ENCODE data around the gene GLRX3. TPM values are rescaled to one million over a fixed set of nuclear protein-coding genes. Genes with fewer than 3 reads are reported as not detected.
A peak's percentile ranks its signal among the peaks of the same experiment; 100 is the strongest.

GLRX3 gene
- total and polyA plus RNA-seq, 12 donors: 34.2 to 139 (median 73.2) TPM

DNA sequence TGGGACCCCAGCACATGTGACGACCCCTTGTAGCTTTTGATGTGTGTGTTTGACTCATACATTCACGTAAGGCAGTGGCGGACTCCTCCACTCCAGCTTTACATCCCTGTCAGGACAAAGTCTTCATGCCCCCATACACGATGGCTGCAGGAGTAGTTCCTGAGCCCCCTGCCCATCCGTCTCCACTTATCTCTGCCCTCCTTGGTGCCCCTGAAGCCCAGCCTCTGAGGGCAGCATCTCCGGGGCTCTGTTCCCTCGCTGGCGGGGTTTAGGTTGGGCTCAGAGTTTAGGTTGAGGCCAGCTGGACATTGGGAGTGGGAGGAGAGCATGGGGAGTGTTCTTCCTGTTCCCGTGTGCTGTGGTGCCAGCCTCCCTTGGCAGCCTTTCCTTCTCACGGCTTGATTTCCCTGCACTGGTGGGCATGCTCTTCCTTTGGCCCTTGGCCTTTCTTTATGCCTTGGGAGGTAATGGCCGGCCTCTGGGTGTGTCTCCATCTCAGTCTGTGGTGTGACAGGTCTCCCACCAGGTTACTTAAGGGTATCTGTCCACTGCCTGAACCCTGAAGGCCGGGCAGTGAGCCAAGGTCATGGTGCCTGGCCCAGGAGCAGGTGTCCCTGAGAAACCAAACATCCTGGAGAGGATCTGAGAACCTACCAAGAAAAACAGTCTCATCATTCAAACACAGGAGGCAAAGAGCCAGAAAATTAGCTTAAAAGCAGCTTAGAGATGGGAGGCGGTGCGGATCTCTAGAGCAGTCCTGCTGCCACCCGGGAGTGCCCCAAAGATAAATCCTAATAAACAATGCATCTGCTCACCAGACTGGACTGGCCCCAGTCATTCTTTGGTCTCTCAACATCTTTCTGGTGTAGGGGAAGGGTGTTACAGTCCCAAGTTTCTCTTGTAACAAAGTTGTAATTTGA lies 85.5 kb downstream of the GLRX3 start:
- Histone ChIP-seq H3K4me1 (replicated peaks in 1 of 2) (no peaks in the 10 kb centered on the region), H3K9me3 (replicated peaks in 1 of 3) (no peaks in the 10 kb centered on the region), H3K4me3 (no peak overlapping the region), H3K27me3 (no peaks in the 10 kb centered on the region), H3K27ac (no peak overlapping the region), H3K36me3 (replicated peaks in 1 of 2) (no peaks in the 10 kb centered on the region)
- 61 to 75% (median 66%) methylated on average over 14 to 15 of the region's 15 CpGs for WGBS, 4 donors
- intact Hi-C loops (cut with DNase I): no loop called here
- DNase-seq: no peak
- TF ChIP-seq, protein P1, sequence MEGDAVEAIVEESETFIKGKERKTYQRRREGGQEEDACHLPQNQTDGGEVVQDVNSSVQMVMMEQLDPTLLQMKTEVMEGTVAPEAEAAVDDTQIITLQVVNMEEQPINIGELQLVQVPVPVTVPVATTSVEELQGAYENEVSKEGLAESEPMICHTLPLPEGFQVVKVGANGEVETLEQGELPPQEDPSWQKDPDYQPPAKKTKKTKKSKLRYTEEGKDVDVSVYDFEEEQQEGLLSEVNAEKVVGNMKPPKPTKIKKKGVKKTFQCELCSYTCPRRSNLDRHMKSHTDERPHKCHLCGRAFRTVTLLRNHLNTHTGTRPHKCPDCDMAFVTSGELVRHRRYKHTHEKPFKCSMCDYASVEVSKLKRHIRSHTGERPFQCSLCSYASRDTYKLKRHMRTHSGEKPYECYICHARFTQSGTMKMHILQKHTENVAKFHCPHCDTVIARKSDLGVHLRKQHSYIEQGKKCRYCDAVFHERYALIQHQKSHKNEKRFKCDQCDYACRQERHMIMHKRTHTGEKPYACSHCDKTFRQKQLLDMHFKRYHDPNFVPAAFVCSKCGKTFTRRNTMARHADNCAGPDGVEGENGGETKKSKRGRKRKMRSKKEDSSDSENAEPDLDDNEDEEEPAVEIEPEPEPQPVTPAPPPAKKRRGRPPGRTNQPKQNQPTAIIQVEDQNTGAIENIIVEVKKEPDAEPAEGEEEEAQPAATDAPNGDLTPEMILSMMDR (IDR thresholded peaks at IDR 0.05): no peak
- TF ChIP-seq POLR2A (IDR thresholded peaks at IDR 0.05): no peak

DNA sequence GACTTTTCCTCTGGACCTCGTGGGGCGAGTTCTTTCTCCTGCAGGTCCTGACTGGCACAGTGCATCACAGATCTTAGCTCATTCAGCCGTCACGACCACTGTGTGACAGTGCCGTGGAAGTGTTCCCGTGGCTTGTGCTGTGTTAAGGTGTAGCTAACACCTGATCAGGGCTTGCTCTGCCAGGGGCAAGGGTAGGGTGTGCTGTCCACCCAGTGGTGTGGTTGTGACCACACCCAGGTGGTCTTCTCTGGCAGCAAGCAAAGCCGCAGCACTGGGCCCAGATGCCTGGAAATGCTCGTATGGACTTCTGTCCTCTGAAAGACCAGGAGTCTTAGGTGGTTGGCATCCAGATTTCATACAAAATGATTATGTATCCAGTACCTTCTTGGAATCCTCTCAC lies 86.2 kb downstream of the GLRX3 start:
- Histone ChIP-seq H3K4me1 (replicated peaks in 1 of 2) (no peaks in the 10 kb centered on the region), H3K4me3 (no peak overlapping the region), H3K27me3 (no peaks in the 10 kb centered on the region), H3K9me3 (replicated peaks in 1 of 3) (no peaks in the 10 kb centered on the region), H3K36me3 (replicated peaks in 1 of 2) (no peaks in the 10 kb centered on the region), H3K27ac (no peak overlapping the region)
- DNase-seq: no peak
- TF ChIP-seq, protein P1 (IDR thresholded peaks at IDR 0.05): no peak
- TF ChIP-seq POLR2A (IDR thresholded peaks at IDR 0.05): no peak
- WGBS, 4 donors: 74 to 89% (median 81%) methylated on average over 3 to 8 of the region's 8 CpGs
- intact Hi-C loops (cut with DNase I): no loop called here

DNA sequence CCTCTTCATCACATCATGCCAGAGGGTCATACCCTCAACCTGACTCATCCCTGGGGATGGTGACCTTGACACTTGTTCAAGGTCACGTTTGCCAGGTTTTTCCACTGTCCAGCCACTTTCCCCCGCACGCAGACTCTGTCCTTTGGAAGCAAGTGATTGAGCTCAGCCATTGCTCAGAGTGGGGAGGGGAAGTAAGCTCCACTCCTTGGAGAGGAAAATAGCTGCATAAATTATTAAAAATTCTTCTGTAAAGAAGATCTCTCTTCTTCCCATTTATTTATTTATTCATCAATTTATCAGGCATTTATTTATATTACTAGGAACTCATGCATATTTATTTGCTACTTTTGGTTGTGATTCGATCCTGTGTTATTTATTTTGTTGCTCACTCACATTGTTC lies 88.0 kb downstream of the GLRX3 start:
- no peak overlapping the region for H3K27ac ChIP-seq
- no peaks in the 10 kb centered on the region for H3K4me1 ChIP-seq (replicated peaks in 1 of 2)
- intact Hi-C loops (cut with DNase I): no loop called here
- 45 to 57% (median 55%) methylated on average over 4 of the region's 4 CpGs for WGBS, 4 donors
- no peaks in the 10 kb centered on the region for H3K9me3 ChIP-seq (replicated peaks in 1 of 3)
- H3K4me3 ChIP-seq: no peak overlapping the region
- no peaks in the 10 kb centered on the region for H3K36me3 ChIP-seq (replicated peaks in 1 of 2)
- TF ChIP-seq, protein P1 (IDR thresholded peaks at IDR 0.05): no peak
- TF ChIP-seq POLR2A (IDR thresholded peaks at IDR 0.05): no peak
- no peak for DNase-seq
- no peaks in the 10 kb centered on the region for H3K27me3 ChIP-seq

DNA sequence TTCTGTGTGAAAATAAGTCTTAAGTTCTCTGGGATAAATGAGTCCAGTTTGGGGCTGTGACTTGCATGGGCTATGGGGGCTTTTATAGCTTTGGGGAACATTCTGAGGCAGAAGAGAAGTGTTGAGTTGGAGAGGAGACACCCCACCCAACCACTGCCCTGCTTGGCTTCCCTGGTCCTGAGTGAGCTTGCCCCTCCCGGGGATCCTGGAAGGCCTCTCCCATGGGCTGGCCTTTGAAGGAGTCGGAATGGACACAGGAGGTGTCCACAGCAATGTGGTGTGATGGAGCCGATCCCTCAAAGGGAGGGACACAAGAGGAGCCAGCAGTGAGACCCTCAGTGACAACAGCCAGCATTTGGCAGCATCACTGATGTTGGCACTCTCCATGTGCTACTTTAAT lies 89.8 kb downstream of the GLRX3 start:
- peak in 1 of 7 donors; percentile 18 for DNase-seq
- TF ChIP-seq, protein P1 (IDR thresholded peaks at IDR 0.05): no peak
- TF ChIP-seq POLR2A (IDR thresholded peaks at IDR 0.05): no peak
- H3K4me3 ChIP-seq: no peak overlapping the region
- WGBS, 4 donors: 82 to 100% (median 85%) methylated on average over 2 to 3 of the region's 3 CpGs
- no peaks in the 10 kb centered on the region for H3K36me3 ChIP-seq (replicated peaks in 1 of 2)
- intact Hi-C loops (cut with DNase I): no loop called here
- no peaks in the 10 kb centered on the region for H3K9me3 ChIP-seq (replicated peaks in 1 of 3)
- no peak overlapping the region for H3K27ac ChIP-seq
- no peaks in the 10 kb centered on the region for H3K27me3 ChIP-seq
- no peaks in the 10 kb centered on the region for H3K4me1 ChIP-seq (replicated peaks in 1 of 2)
